ENCODE measurements around the gene SCN4B. TPM values are rescaled to one million over a fixed set of nuclear protein-coding genes. Genes with fewer than 3 reads are reported as not detected.

SCN4B gene
- total RNA-seq, 2 experiments from 2014 or later: not detected

- peaks cover 16% of the 10 kb centered on the region for H3K4me1 Mint-ChIP-seq (ENCODE audit: low read depth)
- POLR2A ChIA-PET: interaction anchor here (0.5 kb wide), 1 partner anchor 126 kb away, joined by 3 read pairs; no protein-coding TSS in a partner anchor
- H3K27ac Mint-ChIP-seq: no peak overlapping the region
- no peaks in the 10 kb centered on the region for H3K9me3 Mint-ChIP-seq
- DNase-seq: no peak
- ATAC-seq (ENCODE audit: poor library complexity): no peak
- CTCF ChIA-PET: interaction anchor here (1.0 to 1.2 kb wide), 2 partner anchors 11 to 15 kb away, joined by 5 read pairs; no protein-coding TSS in a partner anchor
- no peak overlapping the region for H3K27ac ChIP-seq (ENCODE audit: low read depth in 1 of 2, low read length in 2 of 2)
- no peaks in the 10 kb centered on the region for H3K36me3 Mint-ChIP-seq (ENCODE audit: low read depth)
- no peak for TF ChIP-seq CTCF (IDR thresholded peaks at IDR 0.05)
- peaks cover 80% of the 10 kb centered on the region for H3K27me3 Mint-ChIP-seq
- H3K4me1 ChIP-seq (ENCODE audit: insufficient read depth, low read length): peaks cover 24% of the 10 kb centered on the region
- H3K36me3 ChIP-seq (ENCODE audit: insufficient read depth, low read length): no peaks in the 10 kb centered on the region
- peaks cover 65 to 69% of the 10 kb centered on the region in 2 experiments for H3K27me3 ChIP-seq (ENCODE audit: control insufficient read depth in 1 of 2, insufficient read depth in 2 of 2, low read length in 2 of 2)
- intact Hi-C loops (cut with DNase I, micrococcal nuclease): no loop called here
- peaks cover 0 to 14% of the 10 kb centered on the region in 2 experiments for H3K9me3 ChIP-seq (ENCODE audit: control insufficient read depth in 1 of 2, insufficient read depth in 1 of 2, low read length in 2 of 2)
- H3K4me3 ChIP-seq (ENCODE audit: low read length): no peak overlapping the region
- no peak overlapping the region for H3K4me3 Mint-ChIP-seq
These were observed 3.3 kb upstream of the SCN4B start for GRCh38 chr11:118155776-118156530.

GRCh38 chr11:118154641-118155040 is 2.0 kb upstream of the SCN4B start:
- H3K4me1 ChIP-seq (ENCODE audit: insufficient read depth, low read length): peaks cover 24% of the 10 kb centered on the region
- Mint-ChIP-seq H3K27ac (no peak overlapping the region), H3K4me1 (ENCODE audit: low read depth) (peaks cover 16% of the 10 kb centered on the region), H3K27me3 (peaks cover 87% of the 10 kb centered on the region), H3K9me3 (no peaks in the 10 kb centered on the region), H3K4me3 (no peak overlapping the region), H3K36me3 (ENCODE audit: low read depth) (no peaks in the 10 kb centered on the region)
- DNase-seq (no peak), ATAC-seq (ENCODE audit: poor library complexity) (no peak)
- CTCF ChIA-PET: no interaction called here
- POLR2A ChIA-PET: no interaction called here
- H3K27ac ChIP-seq (ENCODE audit: low read depth in 1 of 2, low read length in 2 of 2): no peak overlapping the region
- no peaks in the 10 kb centered on the region for H3K36me3 ChIP-seq (ENCODE audit: insufficient read depth, low read length)
- H3K27me3 ChIP-seq (ENCODE audit: control insufficient read depth in 1 of 2, insufficient read depth in 2 of 2, low read length in 2 of 2): peaks cover 70 to 72% of the 10 kb centered on the region in 2 experiments
- H3K4me3 ChIP-seq (ENCODE audit: low read length): no peak overlapping the region
- peaks cover 0 to 14% of the 10 kb centered on the region in 2 experiments for H3K9me3 ChIP-seq (ENCODE audit: control insufficient read depth in 1 of 2, insufficient read depth in 1 of 2, low read length in 2 of 2)
- TF ChIP-seq CTCF (IDR thresholded peaks at IDR 0.05): no peak
- intact Hi-C loops (cut with DNase I, micrococcal nuclease): no loop called here

- POLR2A ChIA-PET: no interaction called here
- H3K9me3 ChIP-seq (ENCODE audit: control insufficient read depth in 1 of 2, insufficient read depth in 1 of 2, low read length in 2 of 2): peaks cover 0 to 14% of the 10 kb centered on the region in 2 experiments
- Mint-ChIP-seq H3K4me3 (peak overlapping the region; percentile 21), H3K9me3 (no peaks in the 10 kb centered on the region), H3K27me3 (peaks cover 81% of the 10 kb centered on the region), H3K4me1 (ENCODE audit: low read depth) (peaks cover 16% of the 10 kb centered on the region), H3K27ac (no peak overlapping the region), H3K36me3 (ENCODE audit: low read depth) (no peaks in the 10 kb centered on the region)
- no peak overlapping the region for H3K27ac ChIP-seq (ENCODE audit: low read depth in 1 of 2, low read length in 2 of 2)
- DNase-seq (no peak), ATAC-seq (ENCODE audit: poor library complexity) (no peak)
- no peaks in the 10 kb centered on the region for H3K36me3 ChIP-seq (ENCODE audit: insufficient read depth, low read length)
- peaks cover 66 to 74% of the 10 kb centered on the region in 2 experiments for H3K27me3 ChIP-seq (ENCODE audit: control insufficient read depth in 1 of 2, insufficient read depth in 2 of 2, low read length in 2 of 2)
- peaks cover 24% of the 10 kb centered on the region for H3K4me1 ChIP-seq (ENCODE audit: insufficient read depth, low read length)
- intact Hi-C loops (cut with DNase I, micrococcal nuclease): no loop called here
- no peak overlapping the region for H3K4me3 ChIP-seq (ENCODE audit: low read length)
- CTCF ChIA-PET: no interaction called here
- TF ChIP-seq CTCF (IDR thresholded peaks at IDR 0.05): no peak
These were observed 1.4 kb upstream of the SCN4B start for GRCh38 chr11:118153976-118154375.
